ENCODE data around the gene MIAT. TPM values are rescaled to one million over a fixed set of nuclear protein-coding genes. Genes with fewer than 3 reads are reported as not detected.

MIAT gene
- total and polyA plus RNA-seq, 2 of the 4 experiments (the other 2 are of a cell fraction): 0.54 to 0.65 TPM

GRCh38 chr22:26687439-26687838 is 30.1 kb downstream of the MIAT start:
- TF ChIP-seq BHLHE40 (IDR thresholded peaks at IDR 0.05; ENCODE audit: low read depth, low read length) (no peak), FOS (IDR thresholded peaks at IDR 0.05; ENCODE audit: low read depth, low read length) (no peak), CTCF (conservative IDR thresholded peaks at IDR 0.05; ENCODE audit: low read depth, low read length) (no peak), SMC3 (IDR thresholded peaks at IDR 0.05; ENCODE audit: low read depth, low read length) (no peak), POLR2A (IDR thresholded peaks at IDR 0.05; ENCODE audit: low read depth, low read length) (no peak), RAD21 (IDR thresholded peaks at IDR 0.05; ENCODE audit: low read length) (no peak)
- H3K56ac ChIP-seq (ENCODE audit: extremely low read depth, insufficient read depth, low read length): no peak overlapping the region
- H2BK15ac ChIP-seq (ENCODE audit: low read depth, low read length): no peak overlapping the region

More at GRCh38 chr22:26687439-26687838, 30.1 kb downstream of the MIAT start:
- Histone ChIP-seq H2BK20ac (ENCODE audit: low read depth, low read length) (no peak overlapping the region), H4K5ac (ENCODE audit: low read depth, low read length) (no peak overlapping the region), H4K8ac (ENCODE audit: low read depth in 2 of 2, low read length in 2 of 2) (no peak overlapping the region), H3K4me3 (ENCODE audit: insufficient read depth, low read depth, low read length) (no peak overlapping the region), H2AK5ac (ENCODE audit: low read depth, low read length) (no peak overlapping the region), H4K20me1 (ENCODE audit: insufficient read depth, low read length) (no peaks in the 10 kb centered on the region), H3K14ac (replicated peaks; ENCODE audit: low read depth, low read length) (no peak overlapping the region), H3K9me1 (ENCODE audit: insufficient read depth, low read length) (no peaks in the 10 kb centered on the region), H3K27me3 (ENCODE audit: control insufficient read depth, insufficient read depth, low read length) (no peaks in the 10 kb centered on the region), H3K4me2 (ENCODE audit: low read depth, low read length) (no peak overlapping the region), H3K9ac (ENCODE audit: low read depth, low read length) (no peak overlapping the region), H3K9me3 (ENCODE audit: control insufficient read depth, insufficient read depth, low read length) (no peaks in the 10 kb centered on the region), H2BK120ac (ENCODE audit: low read depth, low read length) (no peak overlapping the region), H3K4ac (ENCODE audit: low read depth, low read length) (no peak overlapping the region), H2BK5ac (ENCODE audit: low read depth, low read length, poor library complexity, severe bottlenecking) (no peak overlapping the region), H3K18ac (ENCODE audit: low read depth, low read length) (no peak overlapping the region), H3K36me3 (ENCODE audit: control insufficient read depth, insufficient read depth, low read length) (no peaks in the 10 kb centered on the region), H3K4me1 (ENCODE audit: control insufficient read depth, insufficient read depth, low read length) (peaks cover 3% of the 10 kb centered on the region; the same call in 1 of the 2 replicates), H3K23ac (ENCODE audit: low read depth, low read length) (no peak overlapping the region), H2AK9ac (replicated peaks; ENCODE audit: low read depth, low read length, poor library complexity) (no peak overlapping the region), H2AFZ (replicated peaks; ENCODE audit: low read length, poor library complexity) (no peak overlapping the region), H4K91ac (ENCODE audit: insufficient read depth, low read depth, low read length) (no peak overlapping the region), H3K79me1 (ENCODE audit: low read depth in 1 of 2, low read length in 2 of 2) (peaks cover 6 to 31% of the 10 kb centered on the region in 2 experiments; a peak in 3 of 4 replicates), H3K27ac (ENCODE audit: insufficient read depth, low read length) (no peak overlapping the region)
- intact Hi-C loops (cut with micrococcal nuclease): no loop called here
- POLR2A ChIA-PET (ENCODE audit: unreplicated experiment): no interaction called here
- no TSS peak for BruUV-seq (replicated peaks)
- DNase-seq (no peak), ATAC-seq (ENCODE audit: low read depth) (no peak)
- CTCF ChIA-PET: no interaction called here
- in situ Hi-C loops (cut with MboI; ENCODE audit: low sequenced_read_pairs): no loop called here
- dilution Hi-C loops (cut with HindIII; ENCODE audit: low sequenced_read_pairs, unreplicated experiment): no loop called here

Data from IMR-90 (cell line).